HG03039 (cell line): ENCODE data around the gene MAP2K3.
A peak's percentile ranks its signal among the peaks of the same experiment; 100 is the strongest.

Experiments
- ATAC-seq: cut with Tn5 transposase; IDR thresholded peaks from one replicate; pipeline ENCODE4 v1.9.1; 2021; ENCODE audit warnings: mild to moderate bottlenecking, moderate library complexity; ENCODE audit not compliant: unreplicated experiment

MAP2K3 gene

GRCh38 chr17:21282231-21282630, 2.3 kb upstream of the MAP2K3 start:
- ATAC-seq: no peak

DNA sequence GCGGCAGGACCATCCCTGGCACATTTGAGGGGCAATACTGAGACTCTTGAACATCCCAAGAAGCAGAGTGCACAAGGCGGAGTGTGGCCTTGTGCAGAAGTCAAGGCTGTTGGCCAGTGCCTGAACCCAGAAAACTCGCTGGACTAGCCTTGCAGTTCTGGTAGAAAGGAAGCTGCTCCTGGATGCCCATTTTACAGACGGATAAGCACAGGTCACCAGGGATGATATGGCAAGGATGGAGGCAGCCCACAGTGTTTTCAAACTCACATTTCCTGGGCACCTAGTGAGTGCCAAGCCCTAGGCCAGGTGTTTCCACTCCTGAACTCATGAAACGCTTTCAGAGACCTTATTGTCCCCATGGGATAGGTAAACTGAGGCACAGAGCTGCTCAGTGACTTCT, 1.7 kb upstream of the MAP2K3 start:
- no peak for ATAC-seq

GRCh38 chr17:21283482-21284318, 811 bp upstream of the MAP2K3 start:
- no peak for ATAC-seq

DNA sequence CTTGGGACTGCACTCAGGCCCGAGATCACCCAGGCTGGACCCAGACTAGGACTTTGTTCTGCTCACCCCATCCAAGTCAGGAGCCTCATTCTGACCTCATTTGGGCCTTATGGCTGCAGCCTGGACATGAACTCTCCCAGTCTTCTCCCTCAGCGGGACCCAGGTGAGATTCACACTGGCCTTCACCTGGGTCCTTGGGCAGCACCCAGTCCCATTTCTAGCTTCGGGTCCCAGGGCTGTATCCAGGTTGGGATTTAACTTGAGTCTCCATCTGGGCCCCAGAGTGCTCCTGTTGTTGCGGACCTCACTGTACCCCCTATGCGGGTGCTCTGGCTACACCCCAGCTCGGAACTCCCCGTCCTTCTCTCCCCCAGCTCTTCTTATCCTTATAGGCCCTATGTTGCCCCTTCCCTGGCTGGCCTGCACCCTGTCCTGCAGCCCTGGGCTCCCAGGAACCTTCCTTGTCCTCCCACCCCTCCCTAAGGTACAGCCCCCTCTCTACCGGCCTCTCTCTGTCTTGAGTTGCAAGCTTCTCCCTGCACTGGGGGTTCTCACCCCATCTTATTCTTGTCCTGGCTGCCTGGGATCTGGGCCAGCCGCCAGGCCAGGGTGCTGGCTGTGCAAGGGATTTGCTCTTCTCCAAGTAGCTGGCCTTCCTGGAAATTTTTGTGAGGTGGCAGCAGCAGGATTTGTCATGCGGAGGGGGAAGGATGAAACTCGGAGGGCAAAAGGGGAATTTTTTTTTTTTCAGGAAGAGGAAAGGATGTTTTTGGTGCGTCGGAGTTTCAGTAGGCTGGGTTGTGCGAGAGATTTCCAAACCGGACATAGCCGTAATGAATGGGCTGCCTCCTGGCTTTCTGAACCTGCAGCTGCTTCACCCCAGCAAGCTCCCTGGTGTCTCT, 904 bp downstream of the MAP2K3 start:
- no peak for ATAC-seq

- ATAC-seq: no peak
Observed at GRCh38 chr17:21286066-21286770, 1.7 kb downstream of the MAP2K3 start.

DNA sequence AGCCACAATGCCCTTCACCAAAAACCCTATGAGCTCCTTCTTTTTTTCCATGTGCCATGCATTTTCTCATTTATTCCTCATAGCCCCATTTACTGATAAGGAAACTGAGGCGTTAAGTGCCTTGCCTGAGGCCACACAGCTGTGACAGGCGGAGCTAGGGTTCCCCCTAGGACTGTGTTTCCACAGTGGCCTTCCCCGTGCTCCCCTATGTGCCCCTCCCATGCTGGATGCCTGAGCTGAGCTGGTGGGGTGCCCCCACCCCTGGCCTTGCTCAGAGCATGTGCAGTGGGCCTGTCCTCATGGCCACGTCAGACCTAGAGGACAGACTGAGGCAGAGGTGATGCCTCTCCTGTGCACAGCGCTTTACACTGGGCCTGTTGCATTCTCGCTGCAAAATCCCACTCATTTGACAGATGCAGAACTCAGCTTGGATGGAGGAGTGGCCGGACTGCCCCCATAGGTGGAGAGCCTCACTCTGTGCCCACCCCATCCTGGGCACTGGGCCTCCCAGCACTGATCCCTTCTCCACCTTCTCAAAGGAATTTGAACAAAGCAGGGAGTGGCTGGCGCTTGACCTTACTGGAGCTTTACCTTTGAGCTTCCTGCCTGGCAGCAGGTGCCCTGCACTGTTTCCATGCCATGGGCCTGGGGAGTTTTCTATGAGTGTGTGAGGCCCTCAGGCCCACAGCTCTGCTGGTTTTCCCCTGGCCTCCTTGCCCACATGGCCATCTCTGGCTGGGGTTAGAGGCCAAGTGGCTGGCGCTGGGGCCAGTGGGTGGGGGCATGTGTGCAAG, 2.6 kb downstream of the MAP2K3 start:
- no peak for ATAC-seq

DNA sequence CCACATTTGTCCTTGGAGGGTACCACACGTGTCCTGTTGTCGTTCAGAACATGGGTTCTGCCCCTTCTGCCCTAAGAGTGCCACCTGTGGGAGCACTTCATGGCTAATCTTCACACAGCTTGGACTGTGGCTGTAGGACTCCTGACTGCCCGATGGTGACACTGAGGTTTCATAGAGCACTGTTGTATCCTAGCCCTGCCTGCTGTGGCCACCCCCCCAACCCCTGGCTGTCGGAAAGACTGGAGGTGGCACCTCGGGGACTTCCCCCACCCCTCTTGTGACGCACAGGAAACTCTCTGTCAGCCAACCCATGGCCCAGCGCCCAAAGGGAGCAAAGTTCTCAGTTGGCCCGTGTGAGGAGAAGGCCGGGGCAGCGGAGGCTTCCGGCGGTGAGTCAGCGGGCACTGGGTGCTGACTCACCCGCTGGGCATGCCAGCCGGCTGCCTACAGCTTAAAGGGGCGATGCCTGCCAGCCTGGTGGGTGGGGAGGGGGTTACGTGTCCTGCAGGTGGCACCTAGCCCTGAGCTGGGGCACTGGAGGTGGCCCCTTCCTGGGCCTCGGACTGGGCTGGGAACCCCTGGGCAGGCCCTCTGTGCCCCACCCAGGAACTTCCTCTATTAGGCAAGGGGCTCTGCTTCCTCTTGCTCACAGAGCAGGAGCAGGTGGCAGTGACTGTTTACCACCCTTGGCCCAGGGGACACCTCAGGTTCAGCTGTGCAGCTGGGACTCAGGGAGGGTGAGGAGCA, 3.4 kb downstream of the MAP2K3 start:
- peak; percentile 11 for ATAC-seq

DNA sequence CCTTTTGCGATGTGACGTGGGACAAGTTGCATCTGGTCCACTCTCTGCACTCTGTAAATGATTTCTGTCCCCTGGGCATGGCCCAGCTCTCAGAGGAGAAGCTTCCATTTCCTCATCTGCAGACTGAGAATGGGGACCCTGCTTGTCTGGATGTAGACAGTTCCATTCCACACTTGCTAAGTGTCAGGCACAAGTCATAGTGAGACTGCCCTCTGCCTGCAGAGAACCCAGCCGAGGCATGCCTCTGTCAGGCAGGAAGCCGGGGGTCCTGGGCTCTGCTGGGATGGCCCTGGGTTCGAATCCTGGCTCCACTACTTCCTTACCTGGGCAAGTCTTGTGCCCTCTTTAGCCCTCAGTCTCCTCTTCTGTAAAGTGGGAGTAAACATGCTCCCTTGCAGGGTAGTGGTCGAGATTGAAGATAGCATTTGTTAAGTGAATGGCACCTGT, 4.1 kb downstream of the MAP2K3 start:
- ATAC-seq: no peak

DNA sequence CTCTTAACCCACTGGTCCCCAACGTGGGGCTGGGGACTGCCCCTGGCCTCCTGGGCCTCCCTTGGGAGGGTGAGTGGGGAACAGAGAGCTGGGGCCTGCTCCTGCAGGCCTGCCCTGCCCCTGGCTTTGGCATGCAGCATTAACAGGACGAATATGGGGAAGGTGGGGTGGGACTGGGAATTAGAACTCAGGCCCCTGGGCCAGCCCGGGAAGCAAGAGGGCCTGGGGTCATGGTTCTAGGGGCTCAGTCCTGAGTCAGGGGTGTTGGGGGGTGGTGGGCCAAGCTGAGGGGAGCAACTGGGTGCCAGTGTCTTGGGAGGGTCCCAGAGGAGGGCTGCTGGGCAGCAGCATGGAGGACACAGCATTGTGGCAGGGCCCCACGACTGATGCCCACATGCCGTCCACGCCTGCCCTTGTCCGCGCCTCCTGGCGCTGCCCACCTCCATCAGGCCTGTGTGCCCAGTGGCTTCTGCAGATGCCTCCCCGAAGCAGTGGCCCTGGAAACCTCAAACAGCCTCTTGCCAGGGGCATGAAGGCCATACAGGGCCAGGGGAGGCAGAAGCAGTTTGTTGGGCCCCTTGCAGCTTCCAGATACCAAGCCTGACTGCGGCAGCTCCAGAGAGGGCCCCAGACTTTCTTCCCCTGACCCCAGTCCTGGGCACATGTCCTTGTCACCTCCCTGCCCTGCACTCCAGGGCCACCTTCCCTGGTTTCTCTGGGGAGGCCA, 4.8 kb downstream of the MAP2K3 start:
- no peak for ATAC-seq

- ATAC-seq: no peak
Observed at GRCh38 chr17:21289902-21290571, 5.5 kb downstream of the MAP2K3 start.

DNA sequence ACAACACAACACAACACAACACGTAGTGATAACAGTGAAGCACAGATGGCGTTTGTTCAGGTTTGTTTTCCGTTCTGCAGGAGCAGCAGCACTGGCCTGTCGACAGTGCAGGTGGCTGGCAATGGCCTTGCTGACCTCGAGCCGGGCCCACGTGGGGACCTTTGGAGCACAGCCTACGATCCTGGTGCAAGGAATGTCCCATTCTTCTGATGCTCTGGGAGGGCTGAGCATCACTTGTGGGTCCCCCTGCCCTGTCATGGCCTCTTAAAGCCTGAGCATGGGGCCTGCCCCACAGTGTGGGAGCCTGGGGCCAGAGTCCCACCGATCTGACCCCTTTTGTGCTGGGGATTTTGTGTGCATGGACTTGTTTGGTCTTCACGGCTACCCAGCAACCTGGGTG, 6.8 kb downstream of the MAP2K3 start:
- no peak for ATAC-seq

DNA sequence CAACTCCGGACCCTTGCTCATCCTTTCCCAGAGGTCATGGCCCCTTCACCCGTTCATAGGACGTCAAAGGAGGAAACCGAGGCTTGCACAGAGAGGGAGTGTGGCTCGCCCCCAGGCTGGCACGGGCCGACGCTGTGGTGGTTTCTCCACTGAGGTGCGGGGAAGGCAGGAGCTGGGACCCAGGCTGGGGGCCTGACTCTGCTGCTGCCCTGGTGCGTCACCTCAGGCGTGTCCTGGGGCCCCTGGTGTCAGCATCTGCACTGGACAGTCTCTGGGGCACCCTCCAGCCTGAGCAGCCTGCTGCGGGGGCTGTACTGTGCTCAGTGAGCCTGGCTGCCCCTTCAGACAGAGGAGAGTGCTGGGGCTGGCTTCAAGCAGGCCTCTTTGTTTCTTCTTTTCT, 7.4 kb downstream of the MAP2K3 start:
- ATAC-seq: no peak

- no peak for ATAC-seq
Observed at GRCh38 chr17:21292867-21293830, 8.6 kb downstream of the MAP2K3 start.

DNA sequence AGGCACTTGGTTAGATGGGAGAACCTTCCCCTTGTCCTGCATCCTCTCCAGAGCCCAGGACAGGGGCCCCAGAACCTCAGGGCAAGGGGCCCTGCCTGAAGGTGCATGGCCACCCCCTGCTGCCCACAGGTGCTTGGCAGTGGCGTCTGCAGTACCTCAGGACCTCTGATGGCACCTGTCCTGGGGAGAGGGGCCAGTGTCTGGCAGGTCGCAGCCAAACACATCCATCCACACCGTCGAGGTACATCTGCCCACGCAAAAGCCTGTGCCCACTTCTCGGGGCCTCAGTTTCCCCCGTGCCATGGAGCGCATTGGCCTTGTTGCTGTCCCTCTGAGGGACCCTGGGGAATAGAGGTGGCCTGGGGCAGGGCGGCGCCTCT, 9.3 kb downstream of the MAP2K3 start:
- no peak for ATAC-seq

- ATAC-seq: no peak
Observed at GRCh38 chr17:21294321-21295035, 10.0 kb downstream of the MAP2K3 start.

- ATAC-seq: no peak
Observed at GRCh38 chr17:21295036-21295952, 10.8 kb downstream of the MAP2K3 start.
